ENCODE data around the gene ROPN1L.

GRCh38 chr5:10399839-10400238 is 41.8 kb upstream of the ROPN1L start:
- TF ChIP-seq CTCF (conservative IDR thresholded peaks at IDR 0.05; ENCODE audit: low read depth, low read length) (no peak), EZH2 (IDR thresholded peaks at IDR 0.05; ENCODE audit: borderline replicate concordance, low read depth, low read length, poor library complexity, severe bottlenecking) (no peak)

Measured in A673 (cell line).